CD4-positive, alpha-beta T cell (primary cell): ENCODE measurements around the gene DCST2. TPM values are rescaled to one million over a fixed set of nuclear protein-coding genes. Genes with fewer than 3 reads are reported as not detected.

ENCODE experiments used
- ATAC-seq: fragments of 200-7000 bp; cut with Tn5 transposase; one replicate; pipeline ENCODE4 v1.10.0; 2022; ENCODE audit warnings: mild to moderate bottlenecking; ENCODE audit not compliant: poor library complexity
- CTCF ChIA-PET: fragments of 350-600 bp; sonication (Branson Sonifier 250); formaldehyde crosslinking; loops from one replicate; lab custom pipeline; 2021; ENCODE audit warnings: antibody characterized with exemption, inconsistent platforms; lab: Charles Lee
- POLR2A ChIA-PET: fragments of 350-600 bp; sonication (Branson Sonifier 250); formaldehyde crosslinking; loops from one replicate; lab custom pipeline; 2021; ENCODE audit warnings: antibody characterized with exemption, inconsistent platforms; lab: Charles Lee
- DNase-seq, 14 experiments: peaks; one replicate each; pipeline ENCODE4 v3.0.0-alpha.2; 2013 to 2020; ENCODE audit warnings: mixed read lengths in 2 of 14
- H3K27ac ChIP-seq, 2 donors: one replicate each; pipeline versions ENCODE4 v1.5.1 to v1.7.0; 2013; ENCODE audit warnings: low read length in 2 of 2, low read depth in 1 of 2, mild to moderate bottlenecking in 1 of 2
- H3K27me3 ChIP-seq, 2 experiments: 1 replicate in 1 of 2; 2 replicates in 1 of 2; pipeline versions ENCODE4 v1.6.1 to v1.7.0; 2013; ENCODE audit warnings: low read length in 2 of 2, control low read depth in 1 of 2, mild to moderate bottlenecking in 1 of 2, moderate library complexity in 1 of 2; ENCODE audit not compliant: insufficient read depth in 2 of 2, control insufficient read depth in 1 of 2
- H3K36me3 ChIP-seq: one replicate; pipeline ENCODE4 v1.6.1; 2013; ENCODE audit warnings: low read length, control low read depth; ENCODE audit not compliant: insufficient read depth
- H3K4me1 ChIP-seq: one replicate; pipeline ENCODE4 v1.6.1; 2013; ENCODE audit warnings: low read length, control low read depth; ENCODE audit not compliant: insufficient read depth
- H3K4me3 ChIP-seq: one replicate; pipeline ENCODE4 v1.5.1; 2013; ENCODE audit warnings: mild to moderate bottlenecking, low read length, moderate library complexity
- H3K9me3 ChIP-seq, 2 experiments: 1 replicate in 1 of 2; 2 replicates in 1 of 2; pipeline versions ENCODE4 v1.6.1 to v1.7.0; 2013; ENCODE audit warnings: low read length in 2 of 2, mild to moderate bottlenecking in 2 of 2, control low read depth in 1 of 2, moderate library complexity in 1 of 2; ENCODE audit not compliant: control insufficient read depth in 1 of 2, insufficient read depth in 1 of 2
- H3K27ac Mint-ChIP-seq: one replicate; pipeline ENCODE4 v1.8.0; 2020; ENCODE audit warnings: mixed read lengths
- H3K27me3 Mint-ChIP-seq: one replicate; pipeline ENCODE4 v1.8.0; 2021; ENCODE audit warnings: mixed read lengths
- H3K36me3 Mint-ChIP-seq: one replicate; pipeline ENCODE4 v1.8.0; 2021; ENCODE audit warnings: low read depth, mixed read lengths
- H3K4me1 Mint-ChIP-seq: one replicate; pipeline ENCODE4 v1.8.0; 2021; ENCODE audit warnings: low read depth, mixed read lengths
- H3K4me3 Mint-ChIP-seq: one replicate; pipeline ENCODE4 v1.8.0; 2020; ENCODE audit warnings: mild to moderate bottlenecking, mixed read lengths
- H3K9me3 Mint-ChIP-seq: one replicate; pipeline ENCODE4 v1.8.0; 2020; ENCODE audit warnings: mixed read lengths
- intact Hi-C, 2 experiments: fragments of 100-400 bp; cut with DNase I in 1 of 2; cut with micrococcal nuclease in 1 of 2; formaldehyde crosslinking; loops; one replicate each; pipeline versions ENCODE4 v1.15.1 to v1.9.0; 2023 to 2025; cut with DNase I, micrococcal nuclease
- total RNA-seq, 174 experiments: library from RNA in 2 of 174; stranded (reverse) in 2 of 174; gene quantifications; one replicate each; pipeline ENCODE4 v1.2.3 and lab custom pipeline; 2021 to 2026
- TF ChIP-seq, protein P1 (sequence below): fragments of 200-600 bp; IDR thresholded peaks from one replicate; pipeline ENCODE4 v1.8.0; 2022; ENCODE audit warnings: antibody characterized with exemption, mild to moderate bottlenecking

DCST2 gene
- total RNA-seq, 2 experiments from 2014 or later, result 1.4 to 2.2 TPM

- H3K4me3 Mint-ChIP-seq, result peak overlapping the region; percentile 87
- no peaks in the 10 kb centered on the region for H3K9me3 ChIP-seq
- H3K36me3 ChIP-seq, result peaks cover 9% of the 10 kb centered on the region
- intact Hi-C loops, result no loop called here
- TF ChIP-seq, protein P1, sequence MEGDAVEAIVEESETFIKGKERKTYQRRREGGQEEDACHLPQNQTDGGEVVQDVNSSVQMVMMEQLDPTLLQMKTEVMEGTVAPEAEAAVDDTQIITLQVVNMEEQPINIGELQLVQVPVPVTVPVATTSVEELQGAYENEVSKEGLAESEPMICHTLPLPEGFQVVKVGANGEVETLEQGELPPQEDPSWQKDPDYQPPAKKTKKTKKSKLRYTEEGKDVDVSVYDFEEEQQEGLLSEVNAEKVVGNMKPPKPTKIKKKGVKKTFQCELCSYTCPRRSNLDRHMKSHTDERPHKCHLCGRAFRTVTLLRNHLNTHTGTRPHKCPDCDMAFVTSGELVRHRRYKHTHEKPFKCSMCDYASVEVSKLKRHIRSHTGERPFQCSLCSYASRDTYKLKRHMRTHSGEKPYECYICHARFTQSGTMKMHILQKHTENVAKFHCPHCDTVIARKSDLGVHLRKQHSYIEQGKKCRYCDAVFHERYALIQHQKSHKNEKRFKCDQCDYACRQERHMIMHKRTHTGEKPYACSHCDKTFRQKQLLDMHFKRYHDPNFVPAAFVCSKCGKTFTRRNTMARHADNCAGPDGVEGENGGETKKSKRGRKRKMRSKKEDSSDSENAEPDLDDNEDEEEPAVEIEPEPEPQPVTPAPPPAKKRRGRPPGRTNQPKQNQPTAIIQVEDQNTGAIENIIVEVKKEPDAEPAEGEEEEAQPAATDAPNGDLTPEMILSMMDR, result no peak
- H3K4me3 ChIP-seq, result peak overlapping the region; percentile 87
- no peaks in the 10 kb centered on the region for H3K9me3 Mint-ChIP-seq
- H3K4me1 Mint-ChIP-seq, result peaks cover 26% of the 10 kb centered on the region
- DNase-seq (peak in 11 of 14 experiments; percentile 27 to 76 (median 44)), ATAC-seq (peak; percentile 39)
- ChIA-PET POLR2A (interaction anchor here (0.8 to 2.4 kb wide), 9 partner anchors 10 to 121 kb away, joined by 3 to 10 read pairs (median 5); partner anchors contain the start of genes CKS1B, EFNA4, FLAD1 and KRTCAP2), CTCF (interaction anchor here (1.1 to 3.6 kb wide), 9 partner anchors 9 to 53 kb away, joined by 3 to 29 read pairs (median 5); no protein-coding TSS in a partner anchor)
- no peaks in the 10 kb centered on the region for H3K36me3 Mint-ChIP-seq
- peak overlapping the region; percentile 53 for H3K27ac Mint-ChIP-seq
- H3K27ac ChIP-seq, result peak overlapping the region in 1 of 2 donors; percentile 48
- H3K4me1 ChIP-seq, result peaks cover 33% of the 10 kb centered on the region
- H3K27me3 Mint-ChIP-seq, result no peaks in the 10 kb centered on the region
- H3K27me3 ChIP-seq, result no peaks in the 10 kb centered on the region
Measured at GRCh38 chr1:155051777-155052398, 18.3 kb upstream of the DCST2 start.

- H3K27ac Mint-ChIP-seq, result no peak overlapping the region
- intact Hi-C loops, result no loop called here
Measured at GRCh38 chr1:155051342-155051776, 17.8 kb upstream of the DCST2 start.

DNA sequence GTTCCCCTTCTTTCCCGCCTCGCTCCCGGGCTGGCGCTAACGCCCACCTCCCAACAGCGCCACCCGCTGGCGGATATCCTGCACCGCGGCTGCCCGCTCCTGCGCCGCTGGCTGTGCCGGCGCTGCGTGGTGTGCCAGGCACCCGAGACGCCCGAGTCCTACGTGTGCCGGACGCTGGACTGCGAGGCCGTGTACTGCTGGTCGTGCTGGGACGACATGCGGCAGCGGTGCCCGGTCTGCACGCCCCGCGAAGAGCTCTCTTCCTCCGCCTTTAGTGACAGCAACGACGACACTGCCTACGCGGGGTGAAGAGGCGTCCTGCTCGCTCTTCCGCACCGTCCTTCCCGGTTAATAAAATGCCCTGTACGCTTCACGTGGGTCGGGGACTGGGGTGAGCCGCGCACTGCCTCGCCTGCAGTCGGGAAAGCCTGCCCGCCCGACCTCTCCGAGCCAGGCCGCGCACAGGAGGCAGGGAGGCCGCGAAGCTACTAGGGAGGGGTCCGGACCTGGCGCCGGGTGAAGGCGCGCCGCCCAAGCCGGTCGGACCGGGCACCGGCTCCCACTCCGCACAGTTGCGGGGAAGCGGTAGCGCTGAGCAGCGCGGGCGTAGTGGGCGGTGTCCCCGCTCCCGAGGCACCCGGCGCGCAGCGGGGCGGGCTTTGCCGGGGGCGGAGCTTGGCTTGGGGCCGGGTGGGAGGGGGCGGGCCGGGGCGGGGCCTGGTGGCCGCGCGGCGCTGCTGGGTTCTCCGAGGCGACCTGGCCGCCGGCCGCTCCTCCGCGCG lies 17.2 kb upstream of the DCST2 start, which contains the start of gene ADAM15:
Gene ADAM15 (plus strand): TSS at position 757 of the 782 bp plus-strand sequence. CDS start 71 bp downstream, outside the sequence.
- CTCF ChIA-PET, result interaction anchor here (0.6 to 3.6 kb wide), 13 partner anchors 11 to 572 kb away, joined by 3 to 29 read pairs (median 4); partner anchors contain the start of genes DCST1 and DCST2

More at GRCh38 chr1:155051342-155051776, 17.8 kb upstream of the DCST2 start:
- no peaks in the 10 kb centered on the region for H3K27me3 ChIP-seq
- ATAC-seq, result peak; percentile 1
- H3K9me3 ChIP-seq, result no peaks in the 10 kb centered on the region
- Mint-ChIP-seq H3K36me3 (no peaks in the 10 kb centered on the region), H3K27me3 (no peaks in the 10 kb centered on the region), H3K4me1 (peaks cover 26% of the 10 kb centered on the region), H3K9me3 (no peaks in the 10 kb centered on the region), H3K4me3 (peak overlapping the region; percentile 87)
- H3K27ac ChIP-seq, result peak overlapping the region; percentile 35 to 48
- ChIA-PET CTCF (interaction anchor here (0.6 to 3.6 kb wide), 12 partner anchors 10 to 571 kb away, joined by 3 to 29 read pairs (median 4); partner anchors contain the start of genes DCST1 and DCST2), POLR2A (interaction anchor here (0.8 to 2.4 kb wide), 17 partner anchors 9 to 121 kb away, joined by 3 to 10 read pairs (median 5); partner anchors contain the start of genes CKS1B, EFNA3, EFNA4 and FLAD1)
- H3K4me1 ChIP-seq, result peaks cover 33% of the 10 kb centered on the region
- TF ChIP-seq, protein P1, result no peak
- DNase-seq, result no peak
- peaks cover 8% of the 10 kb centered on the region for H3K36me3 ChIP-seq
- peak overlapping the region; percentile 87 for H3K4me3 ChIP-seq

More for the DNA sequence above, 17.2 kb upstream of the DCST2 start, which contains the start of gene ADAM15:
- H3K27ac Mint-ChIP-seq, result peak within 1 kb of the TSS; percentile 55
- DNase-seq (peak; percentile 63 to 91 (median 74)), ATAC-seq (peak; percentile 81)
- peaks cover 33% of the 10 kb centered on the region for H3K4me1 ChIP-seq
- intact Hi-C loops, result no loop called here
- no peaks in the 10 kb centered on the region for H3K9me3 Mint-ChIP-seq
- H3K4me3 ChIP-seq, result peak within 1 kb of the TSS; percentile 87
- peak within 1 kb of the TSS; percentile 55 to 61 for H3K27ac ChIP-seq
- POLR2A ChIA-PET, result interaction anchor here (0.8 to 2.4 kb wide), 18 partner anchors 9 to 122 kb away, joined by 3 to 10 read pairs (median 5); partner anchors contain the start of genes CKS1B, EFNA3, EFNA4 and FLAD1
- peaks cover 3% of the 10 kb centered on the region for H3K36me3 ChIP-seq
- H3K27me3 ChIP-seq, result no peaks in the 10 kb centered on the region
- TF ChIP-seq, protein P1, result peak; percentile 95
- peak within 1 kb of the TSS; percentile 91 for H3K4me3 Mint-ChIP-seq
- H3K9me3 ChIP-seq, result no peaks in the 10 kb centered on the region
- no peaks in the 10 kb centered on the region for H3K36me3 Mint-ChIP-seq
- no peaks in the 10 kb centered on the region for H3K27me3 Mint-ChIP-seq
- H3K4me1 Mint-ChIP-seq, result peaks cover 26% of the 10 kb centered on the region
